ENCODE results near the gene PTP4A1.

PTP4A1 gene

GRCh38 chr6:63554782-63555181 is 17.5 kb upstream of the PTP4A1 start:
- no peak overlapping the region for H3K4me3 ChIP-seq (ENCODE audit: low read depth in 1 of 5, low read length in 5 of 5)
- no peaks in the 10 kb centered on the region for H3K36me3 ChIP-seq (ENCODE audit: control insufficient read depth in 5 of 5, insufficient read depth in 5 of 5, low read length in 5 of 5)
- H3K4me1 ChIP-seq (ENCODE audit: control insufficient read depth in 5 of 5, insufficient read depth in 5 of 5, low read length in 5 of 5), result no peaks in the 10 kb centered on the region

GRCh38 chr6:63556369-63556768 is 15.9 kb upstream of the PTP4A1 start:
- no peaks in the 10 kb centered on the region for H3K36me3 ChIP-seq (ENCODE audit: control insufficient read depth in 5 of 5, insufficient read depth in 5 of 5, low read length in 5 of 5)
- H3K9ac ChIP-seq (ENCODE audit: low read length in 5 of 5), result no peak overlapping the region
- no peaks in the 10 kb centered on the region for H3K9me3 ChIP-seq (ENCODE audit: control insufficient read depth in 5 of 5, low read length in 5 of 5)

More at GRCh38 chr6:63554782-63555181, 17.5 kb upstream of the PTP4A1 start:
- no peak overlapping the region for H3K9ac ChIP-seq (ENCODE audit: low read length in 5 of 5)
- no peaks in the 10 kb centered on the region for H3K27me3 ChIP-seq (ENCODE audit: control insufficient read depth in 5 of 5, insufficient read depth in 4 of 5, low read length in 5 of 5)
- H3K27ac ChIP-seq (ENCODE audit: low read depth, low read length), result no peak overlapping the region
- no peaks in the 10 kb centered on the region for H3K9me3 ChIP-seq (ENCODE audit: control insufficient read depth in 5 of 5, low read length in 5 of 5)

GRCh38 chr6:63558278-63558677 is 14.0 kb upstream of the PTP4A1 start:
- Histone ChIP-seq H3K27me3 (ENCODE audit: control insufficient read depth in 5 of 5, insufficient read depth in 4 of 5, low read length in 5 of 5) (no peaks in the 10 kb centered on the region), H3K27ac (ENCODE audit: low read depth, low read length) (no peak overlapping the region), H3K4me3 (ENCODE audit: low read depth in 1 of 5, low read length in 5 of 5) (no peak overlapping the region), H3K4me1 (ENCODE audit: control insufficient read depth in 5 of 5, insufficient read depth in 5 of 5, low read length in 5 of 5) (no peaks in the 10 kb centered on the region), H3K36me3 (ENCODE audit: control insufficient read depth in 5 of 5, insufficient read depth in 5 of 5, low read length in 5 of 5) (no peaks in the 10 kb centered on the region), H3K9ac (ENCODE audit: low read length in 5 of 5) (no peak overlapping the region), H3K9me3 (ENCODE audit: control insufficient read depth in 5 of 5, low read length in 5 of 5) (no peaks in the 10 kb centered on the region)

More at GRCh38 chr6:63556369-63556768, 15.9 kb upstream of the PTP4A1 start:
- Histone ChIP-seq H3K4me3 (ENCODE audit: low read depth in 1 of 5, low read length in 5 of 5) (no peak overlapping the region), H3K27me3 (ENCODE audit: control insufficient read depth in 5 of 5, insufficient read depth in 4 of 5, low read length in 5 of 5) (no peaks in the 10 kb centered on the region), H3K4me1 (ENCODE audit: control insufficient read depth in 5 of 5, insufficient read depth in 5 of 5, low read length in 5 of 5) (no peaks in the 10 kb centered on the region), H3K27ac (ENCODE audit: low read depth, low read length) (no peak overlapping the region)

- no peaks in the 10 kb centered on the region for H3K9me3 ChIP-seq (ENCODE audit: control insufficient read depth in 5 of 5, low read length in 5 of 5)
- no peaks in the 10 kb centered on the region for H3K27me3 ChIP-seq (ENCODE audit: control insufficient read depth in 5 of 5, insufficient read depth in 4 of 5, low read length in 5 of 5)
- no peaks in the 10 kb centered on the region for H3K4me1 ChIP-seq (ENCODE audit: control insufficient read depth in 5 of 5, insufficient read depth in 5 of 5, low read length in 5 of 5)
- no peak overlapping the region for H3K4me3 ChIP-seq (ENCODE audit: low read depth in 1 of 5, low read length in 5 of 5)
- H3K9ac ChIP-seq (ENCODE audit: low read length in 5 of 5), result no peak overlapping the region
- no peaks in the 10 kb centered on the region for H3K36me3 ChIP-seq (ENCODE audit: control insufficient read depth in 5 of 5, insufficient read depth in 5 of 5, low read length in 5 of 5)
- no peak overlapping the region for H3K27ac ChIP-seq (ENCODE audit: low read depth, low read length)
These were observed 11.4 kb upstream of the PTP4A1 start for GRCh38 chr6:63560801-63561287.

- H3K9me3 ChIP-seq (ENCODE audit: control insufficient read depth in 5 of 5, low read length in 5 of 5), result no peaks in the 10 kb centered on the region
- no peaks in the 10 kb centered on the region for H3K36me3 ChIP-seq (ENCODE audit: control insufficient read depth in 5 of 5, insufficient read depth in 5 of 5, low read length in 5 of 5)
- H3K9ac ChIP-seq (ENCODE audit: low read length in 5 of 5), result no peak overlapping the region
- H3K27me3 ChIP-seq (ENCODE audit: control insufficient read depth in 5 of 5, insufficient read depth in 4 of 5, low read length in 5 of 5), result no peaks in the 10 kb centered on the region
- H3K4me3 ChIP-seq (ENCODE audit: low read depth in 1 of 5, low read length in 5 of 5), result no peak overlapping the region
- H3K4me1 ChIP-seq (ENCODE audit: control insufficient read depth in 5 of 5, insufficient read depth in 5 of 5, low read length in 5 of 5), result no peaks in the 10 kb centered on the region
- H3K27ac ChIP-seq (ENCODE audit: low read depth, low read length), result no peak overlapping the region
These were observed 11.0 kb upstream of the PTP4A1 start for GRCh38 chr6:63561288-63561687.

- Histone ChIP-seq H3K36me3 (ENCODE audit: control insufficient read depth in 5 of 5, insufficient read depth in 5 of 5, low read length in 5 of 5) (no peaks in the 10 kb centered on the region), H3K27ac (ENCODE audit: low read depth, low read length) (no peak overlapping the region), H3K9ac (ENCODE audit: low read length in 5 of 5) (no peak overlapping the region)
These were observed 9.0 kb upstream of the PTP4A1 start for GRCh38 chr6:63563235-63563634.

GRCh38 chr6:63565058-63565726 is 7.1 kb upstream of the PTP4A1 start:
- Histone ChIP-seq H3K9me3 (ENCODE audit: control insufficient read depth in 5 of 5, low read length in 5 of 5) (peaks cover 0 to 6% (median 0%) of the 10 kb centered on the region in 5 donors), H3K27me3 (ENCODE audit: control insufficient read depth in 5 of 5, insufficient read depth in 4 of 5, low read length in 5 of 5) (no peaks in the 10 kb centered on the region), H3K9ac (ENCODE audit: low read length in 5 of 5) (no peak overlapping the region), H3K36me3 (ENCODE audit: control insufficient read depth in 5 of 5, insufficient read depth in 5 of 5, low read length in 5 of 5) (no peaks in the 10 kb centered on the region), H3K4me3 (ENCODE audit: low read depth in 1 of 5, low read length in 5 of 5) (no peak overlapping the region), H3K4me1 (ENCODE audit: control insufficient read depth in 5 of 5, insufficient read depth in 5 of 5, low read length in 5 of 5) (no peaks in the 10 kb centered on the region), H3K27ac (ENCODE audit: low read depth, low read length) (no peak overlapping the region)

More at GRCh38 chr6:63563235-63563634, 9.0 kb upstream of the PTP4A1 start:
- H3K27me3 ChIP-seq (ENCODE audit: control insufficient read depth in 5 of 5, insufficient read depth in 4 of 5, low read length in 5 of 5), result no peaks in the 10 kb centered on the region
- H3K9me3 ChIP-seq (ENCODE audit: control insufficient read depth in 5 of 5, low read length in 5 of 5), result peaks cover 0 to 6% (median 0%) of the 10 kb centered on the region in 5 donors
- no peaks in the 10 kb centered on the region for H3K4me1 ChIP-seq (ENCODE audit: control insufficient read depth in 5 of 5, insufficient read depth in 5 of 5, low read length in 5 of 5)
- H3K4me3 ChIP-seq (ENCODE audit: low read depth in 1 of 5, low read length in 5 of 5), result no peak overlapping the region

- Histone ChIP-seq H3K9me3 (ENCODE audit: control insufficient read depth in 5 of 5, low read length in 5 of 5) (peaks cover 0 to 6% (median 0%) of the 10 kb centered on the region in 5 donors), H3K9ac (ENCODE audit: low read length in 5 of 5) (no peak overlapping the region), H3K4me1 (ENCODE audit: control insufficient read depth in 5 of 5, insufficient read depth in 5 of 5, low read length in 5 of 5) (no peaks in the 10 kb centered on the region), H3K27me3 (ENCODE audit: control insufficient read depth in 5 of 5, insufficient read depth in 4 of 5, low read length in 5 of 5) (no peaks in the 10 kb centered on the region), H3K27ac (ENCODE audit: low read depth, low read length) (no peak overlapping the region), H3K4me3 (ENCODE audit: low read depth in 1 of 5, low read length in 5 of 5) (no peak overlapping the region), H3K36me3 (ENCODE audit: control insufficient read depth in 5 of 5, insufficient read depth in 5 of 5, low read length in 5 of 5) (no peaks in the 10 kb centered on the region)
These were observed 6.3 kb upstream of the PTP4A1 start for GRCh38 chr6:63565727-63566596.

- Histone ChIP-seq H3K9ac (ENCODE audit: low read length in 5 of 5) (no peak overlapping the region), H3K4me3 (ENCODE audit: low read depth in 1 of 5, low read length in 5 of 5) (no peak overlapping the region), H3K4me1 (ENCODE audit: control insufficient read depth in 5 of 5, insufficient read depth in 5 of 5, low read length in 5 of 5) (peaks cover 0 to 8% (median 7%) of the 10 kb centered on the region in 5 donors), H3K27ac (ENCODE audit: low read depth, low read length) (no peak overlapping the region), H3K36me3 (ENCODE audit: control insufficient read depth in 5 of 5, insufficient read depth in 5 of 5, low read length in 5 of 5) (no peaks in the 10 kb centered on the region), H3K27me3 (ENCODE audit: control insufficient read depth in 5 of 5, insufficient read depth in 4 of 5, low read length in 5 of 5) (no peaks in the 10 kb centered on the region), H3K9me3 (ENCODE audit: control insufficient read depth in 5 of 5, low read length in 5 of 5) (peaks cover 0 to 6% (median 0%) of the 10 kb centered on the region in 5 donors)
These were observed 4.3 kb upstream of the PTP4A1 start for GRCh38 chr6:63567966-63568365.
